LNCaP clone FGC (cell line): ENCODE results near the gene MRPL51.

Source experiments
- DNase-seq: peaks from one replicate; pipeline ENCODE4 v3.0.0-alpha.2; 2011; ENCODE audit warnings: low read depth
- H3K4me3 ChIP-seq: 2 replicates; pipeline ENCODE4 v1.5.1; 2011; ENCODE audit warnings: mild to moderate bottlenecking, low read depth, low read length, control low read depth
- CTCF ChIP-seq: IDR thresholded peaks from 2 replicates; pipeline ENCODE4 v1.5.1; 2012; ENCODE audit warnings: mild to moderate bottlenecking; ENCODE audit not compliant: control insufficient read depth, insufficient read depth; ENCODE audit errors: extremely low read depth

MRPL51 gene

GRCh38 chr12:6459004-6459337 lies 34.1 kb downstream of the MRPL51 start:
- H3K4me3 ChIP-seq = no peak overlapping the region
- DNase-seq = no peak
- no peak for TF ChIP-seq CTCF

GRCh38 chr12:6458281-6459003 lies 34.6 kb downstream of the MRPL51 start:
- TF ChIP-seq CTCF = no peak
- H3K4me3 ChIP-seq = no peak overlapping the region
- no peak for DNase-seq

- no peak for TF ChIP-seq CTCF
- DNase-seq = no peak
- H3K4me3 ChIP-seq = no peak overlapping the region
These were observed 35.7 kb downstream of the MRPL51 start for GRCh38 chr12:6457220-6457945.

GRCh38 chr12:6452944-6453630 lies 40.0 kb downstream of the MRPL51 start:
- H3K4me3 ChIP-seq = peak overlapping the region; percentile 64
- TF ChIP-seq CTCF = no peak
- DNase-seq = no peak

GRCh38 chr12:6452245-6452943 lies 40.7 kb downstream of the MRPL51 start:
- DNase-seq = no peak
- no peak for TF ChIP-seq CTCF
- H3K4me3 ChIP-seq = peak overlapping the region; percentile 64

GRCh38 chr12:6451348-6452244 lies 41.5 kb downstream of the MRPL51 start, which contains the start of gene TAPBPL:
Gene TAPBPL (plus strand): TSS chr12:6452042. CDS start chr12:6452249, 207 bp downstream.
- no peak for TF ChIP-seq CTCF
- peak within 1 kb of the TSS; percentile 64 for H3K4me3 ChIP-seq
- DNase-seq = peak; percentile 82
